Stimulated activated memory B cell treated with anti-CD40 and anti-IgM and Interleukin-4, amounts not matched to agents 10 μg/mL and 1 μg/mL and 100 μg/mL, for 72 hours (primary cell): ENCODE results near the gene NRP1.

ENCODE experiments used
- ATAC-seq: fragments of 150-1000 bp; cut with Tn5 transposase; 2 replicates; pipeline ENCODE4 v1.10.0; 2021
- H3K27ac Mint-ChIP-seq: one replicate; pipeline ENCODE4 v1.8.0; 2022; ENCODE audit warnings: mild to moderate bottlenecking, mixed read lengths
- H3K27me3 Mint-ChIP-seq: one replicate; pipeline ENCODE4 v1.8.0; 2022; ENCODE audit warnings: mixed read lengths
- H3K36me3 Mint-ChIP-seq: one replicate; pipeline ENCODE4 v1.8.0; 2022; ENCODE audit warnings: mixed read lengths
- H3K4me1 Mint-ChIP-seq: one replicate; pipeline ENCODE4 v1.8.0; 2022; ENCODE audit warnings: mixed read lengths
- H3K4me3 Mint-ChIP-seq: one replicate; pipeline ENCODE4 v1.8.0; 2022; ENCODE audit warnings: mild to moderate bottlenecking, moderate library complexity, mixed read lengths
- H3K9me3 Mint-ChIP-seq: one replicate; pipeline ENCODE4 v1.8.0; 2022; ENCODE audit warnings: mixed read lengths

Gene NRP1

DNA sequence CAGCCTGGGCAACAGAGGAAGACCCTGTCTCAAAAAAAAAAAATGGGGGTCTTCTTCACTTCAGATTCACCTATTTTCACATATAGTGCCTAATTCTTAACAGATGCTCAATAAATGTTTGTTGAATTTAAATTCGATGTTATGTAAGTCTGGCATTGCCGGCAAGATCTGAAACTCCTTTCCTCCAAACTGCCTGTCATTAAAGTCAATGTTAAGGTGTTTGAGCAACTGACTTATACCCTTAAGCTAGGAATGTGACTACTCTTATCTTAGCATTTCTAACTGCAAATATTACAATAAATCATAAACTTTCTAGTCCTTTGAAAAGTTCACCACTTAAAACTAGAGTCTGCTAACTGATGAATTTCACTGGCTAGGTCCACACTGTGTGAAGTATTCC, 95.2 kb downstream of the NRP1 start:
- H3K9me3 Mint-ChIP-seq, result no peaks in the 10 kb centered on the region
- H3K4me3 Mint-ChIP-seq, result no peak overlapping the region
- H3K27ac Mint-ChIP-seq, result no peak overlapping the region
- no peaks in the 10 kb centered on the region for H3K36me3 Mint-ChIP-seq
- H3K27me3 Mint-ChIP-seq, result no peaks in the 10 kb centered on the region
- ATAC-seq, result no peak
- H3K4me1 Mint-ChIP-seq, result peaks cover 8% of the 10 kb centered on the region

DNA sequence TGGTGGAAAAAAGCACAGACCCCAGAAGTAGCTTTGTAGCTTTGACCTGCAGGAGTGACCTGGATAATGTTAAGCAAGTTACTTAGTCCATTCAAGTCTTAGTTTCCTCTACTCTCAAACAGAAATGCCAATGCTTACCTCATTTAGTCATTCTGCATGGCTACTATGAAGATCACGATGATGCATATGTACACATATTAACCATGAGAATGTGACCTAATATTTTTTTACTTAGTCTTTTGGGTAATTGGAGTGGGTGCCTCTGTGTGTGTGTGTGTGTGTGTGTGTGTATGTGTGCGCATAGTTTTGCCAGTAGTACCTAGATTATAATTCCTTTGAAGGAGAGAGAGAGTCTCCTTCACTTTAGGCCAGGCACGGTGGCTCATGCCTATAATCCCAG, 95.8 kb downstream of the NRP1 start:
- Mint-ChIP-seq H3K27ac (no peak overlapping the region), H3K4me3 (no peak overlapping the region), H3K9me3 (no peaks in the 10 kb centered on the region), H3K27me3 (no peaks in the 10 kb centered on the region), H3K36me3 (no peaks in the 10 kb centered on the region), H3K4me1 (peaks cover 8% of the 10 kb centered on the region)
- no peak for ATAC-seq

DNA sequence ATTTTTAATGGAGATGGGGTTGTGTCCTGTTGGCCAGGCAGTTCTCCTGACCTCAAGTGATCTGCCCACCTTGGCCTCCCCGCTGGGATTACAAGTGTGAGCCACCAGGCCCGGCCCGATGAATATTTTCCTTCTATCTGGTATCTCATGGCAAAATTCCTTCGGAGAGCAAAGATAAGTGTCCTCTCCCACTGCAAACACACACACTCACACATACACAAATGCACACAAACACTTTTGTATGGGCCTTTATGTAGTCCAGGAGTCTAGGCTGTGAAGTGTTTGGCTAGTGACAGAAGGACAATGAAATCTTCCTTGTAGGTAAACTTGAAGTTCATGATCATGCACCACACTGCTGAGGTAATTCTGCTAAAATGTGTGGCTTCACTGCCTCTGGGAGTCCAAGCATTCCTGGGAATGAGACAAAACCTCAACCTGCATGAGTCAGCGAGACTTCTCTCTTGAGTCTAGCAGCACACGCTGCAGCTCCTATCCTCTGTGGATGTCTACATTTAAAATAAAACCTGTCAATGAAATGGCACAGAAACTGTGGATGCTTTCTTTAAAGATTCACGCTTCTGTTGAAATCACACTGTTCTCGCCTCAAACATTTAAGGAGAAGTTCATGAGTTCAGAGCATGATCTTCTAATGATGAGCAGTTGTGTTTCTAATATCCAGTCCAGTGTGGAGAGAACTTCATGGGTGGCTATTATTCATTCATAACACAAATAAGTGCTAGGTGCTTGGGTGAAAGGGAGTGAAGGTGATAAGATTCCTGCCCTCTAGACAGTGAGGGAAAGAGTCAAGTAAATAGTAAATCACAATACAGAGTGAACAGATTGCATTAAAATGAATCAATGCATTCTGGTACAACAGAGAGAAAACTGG, 96.5 kb downstream of the NRP1 start:
- no peak for ATAC-seq
- Mint-ChIP-seq H3K27me3 (no peaks in the 10 kb centered on the region), H3K9me3 (no peaks in the 10 kb centered on the region), H3K27ac (no peak overlapping the region), H3K4me3 (no peak overlapping the region), H3K36me3 (no peaks in the 10 kb centered on the region), H3K4me1 (peaks cover 8% of the 10 kb centered on the region)

DNA sequence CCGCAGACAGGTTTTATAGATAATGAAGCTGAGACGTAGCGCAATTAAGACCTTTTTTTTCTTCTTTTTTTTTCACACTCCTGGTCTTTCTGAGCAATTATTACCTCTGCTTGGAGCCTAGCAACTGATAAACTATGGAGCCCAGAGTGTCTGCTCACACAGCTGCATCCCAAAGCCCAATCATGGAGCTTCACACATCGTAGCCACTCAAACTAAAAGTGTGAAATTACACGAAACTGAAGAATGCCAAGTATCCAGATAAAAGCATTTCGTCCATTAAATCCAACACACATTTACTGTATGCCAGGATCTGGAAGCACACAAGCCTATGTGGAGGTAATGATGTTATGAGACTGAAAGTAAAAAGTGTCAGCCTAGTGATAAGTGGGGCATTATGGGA, 97.6 kb downstream of the NRP1 start:
- H3K9me3 Mint-ChIP-seq, result no peaks in the 10 kb centered on the region
- no peak overlapping the region for H3K27ac Mint-ChIP-seq
- no peaks in the 10 kb centered on the region for H3K36me3 Mint-ChIP-seq
- ATAC-seq, result no peak
- peaks cover 8% of the 10 kb centered on the region for H3K4me1 Mint-ChIP-seq
- no peak overlapping the region for H3K4me3 Mint-ChIP-seq
- H3K27me3 Mint-ChIP-seq, result no peaks in the 10 kb centered on the region

DNA sequence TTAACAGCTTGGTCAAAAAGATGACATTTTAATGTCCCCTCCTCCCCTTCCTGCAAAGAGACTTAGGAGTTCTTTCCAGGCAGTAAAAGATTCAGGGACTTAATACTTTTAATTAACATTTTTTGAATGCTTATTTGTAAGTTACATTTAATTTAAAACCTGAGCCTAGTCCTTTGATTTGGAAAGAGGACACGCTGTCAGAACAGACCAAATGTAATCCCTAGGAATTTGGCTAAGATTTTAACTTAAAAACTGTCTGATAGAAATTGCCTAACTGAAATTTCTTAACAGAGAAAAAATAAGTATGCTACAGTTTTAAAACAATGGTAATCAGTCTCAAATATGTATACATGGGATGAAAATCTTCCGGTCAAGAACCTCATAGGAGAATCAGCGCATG, 98.5 kb downstream of the NRP1 start:
- no peaks in the 10 kb centered on the region for H3K9me3 Mint-ChIP-seq
- no peak overlapping the region for H3K4me3 Mint-ChIP-seq

DNA sequence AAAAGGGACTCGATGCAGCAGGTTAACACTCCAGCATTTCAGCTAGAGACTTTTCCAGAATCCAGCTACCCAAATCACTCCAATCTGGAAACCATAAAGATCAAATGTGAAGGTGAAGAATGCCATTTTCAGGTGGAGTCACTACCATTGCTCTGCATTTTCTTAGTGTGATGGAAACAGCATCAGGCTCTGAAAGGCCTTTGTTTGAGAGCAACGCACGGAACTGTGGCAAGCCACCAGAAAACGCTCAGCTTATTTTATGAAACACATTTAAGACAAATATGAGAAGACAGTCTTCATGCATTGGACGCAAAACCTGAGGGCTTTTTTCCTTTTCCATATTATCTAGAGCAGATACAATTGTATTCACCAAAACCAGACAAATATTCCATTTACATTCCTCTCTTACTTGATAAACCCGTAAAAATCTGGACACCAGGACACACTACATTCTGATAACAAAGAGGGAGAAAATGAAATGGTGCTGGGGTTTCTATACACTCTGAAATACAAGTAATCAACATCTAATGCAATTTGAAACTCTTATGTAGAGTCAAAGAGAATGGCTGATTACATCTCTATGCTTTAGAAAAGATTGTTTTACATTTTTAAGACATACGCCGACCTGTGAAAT, 99.1 kb downstream of the NRP1 start:
- H3K36me3 Mint-ChIP-seq, result no peaks in the 10 kb centered on the region
- no peaks in the 10 kb centered on the region for H3K27me3 Mint-ChIP-seq
- no peak overlapping the region for H3K4me3 Mint-ChIP-seq
- H3K27ac Mint-ChIP-seq, result no peak overlapping the region
- no peaks in the 10 kb centered on the region for H3K4me1 Mint-ChIP-seq
- H3K9me3 Mint-ChIP-seq, result no peaks in the 10 kb centered on the region
- no peak for ATAC-seq

More for the DNA sequence above, 98.5 kb downstream of the NRP1 start:
- Mint-ChIP-seq H3K4me1 (peaks cover 5% of the 10 kb centered on the region), H3K27me3 (no peaks in the 10 kb centered on the region), H3K36me3 (no peaks in the 10 kb centered on the region), H3K27ac (no peak overlapping the region)
- ATAC-seq, result no peak

DNA sequence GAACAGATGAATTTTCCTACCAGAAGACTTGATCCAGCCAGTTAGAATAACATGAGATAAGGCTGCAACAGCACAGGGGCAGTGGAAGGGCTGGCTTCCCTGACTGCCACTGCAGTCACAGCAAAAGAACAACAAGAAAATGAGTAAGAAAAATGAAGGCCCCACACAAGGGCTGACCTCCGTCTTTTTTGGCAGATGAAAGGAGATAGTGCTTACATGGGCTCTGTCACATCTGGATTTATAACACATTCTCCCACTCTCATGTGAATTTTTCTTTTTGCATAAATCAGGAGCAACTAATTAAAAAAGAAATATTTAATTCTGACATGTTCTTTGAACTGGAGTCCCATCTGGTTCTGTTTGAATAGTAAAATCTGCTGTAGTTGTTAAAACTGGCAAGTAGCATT, 99.6 kb downstream of the NRP1 start:
- no peaks in the 10 kb centered on the region for H3K27me3 Mint-ChIP-seq
- no peak overlapping the region for H3K4me3 Mint-ChIP-seq
- no peak for ATAC-seq
- no peak overlapping the region for H3K27ac Mint-ChIP-seq
- no peaks in the 10 kb centered on the region for H3K36me3 Mint-ChIP-seq
- H3K9me3 Mint-ChIP-seq, result no peaks in the 10 kb centered on the region
- H3K4me1 Mint-ChIP-seq, result no peaks in the 10 kb centered on the region

DNA sequence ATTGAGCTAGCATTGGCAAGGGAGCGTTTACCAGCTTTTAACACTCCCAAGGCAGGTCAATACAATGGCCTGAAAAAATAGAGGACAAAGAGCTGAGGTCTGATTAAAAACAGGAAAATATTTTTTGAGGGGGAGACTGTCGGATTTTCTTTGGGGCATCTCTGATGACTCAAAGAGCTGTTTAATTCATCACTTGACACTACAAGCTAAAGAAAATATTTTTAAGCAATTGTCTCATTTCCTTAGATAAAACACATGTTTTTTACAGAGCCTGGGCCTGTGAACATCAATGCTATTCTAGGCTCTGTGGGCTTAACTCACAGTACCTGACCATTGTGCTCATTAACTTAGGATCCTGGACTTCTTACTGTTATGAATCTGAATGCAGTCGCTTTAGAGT, 100.8 kb downstream of the NRP1 start:
- no peak for ATAC-seq
- Mint-ChIP-seq H3K27ac (no peak overlapping the region), H3K27me3 (no peaks in the 10 kb centered on the region), H3K36me3 (no peaks in the 10 kb centered on the region), H3K4me3 (no peak overlapping the region), H3K4me1 (no peaks in the 10 kb centered on the region), H3K9me3 (no peaks in the 10 kb centered on the region)

DNA sequence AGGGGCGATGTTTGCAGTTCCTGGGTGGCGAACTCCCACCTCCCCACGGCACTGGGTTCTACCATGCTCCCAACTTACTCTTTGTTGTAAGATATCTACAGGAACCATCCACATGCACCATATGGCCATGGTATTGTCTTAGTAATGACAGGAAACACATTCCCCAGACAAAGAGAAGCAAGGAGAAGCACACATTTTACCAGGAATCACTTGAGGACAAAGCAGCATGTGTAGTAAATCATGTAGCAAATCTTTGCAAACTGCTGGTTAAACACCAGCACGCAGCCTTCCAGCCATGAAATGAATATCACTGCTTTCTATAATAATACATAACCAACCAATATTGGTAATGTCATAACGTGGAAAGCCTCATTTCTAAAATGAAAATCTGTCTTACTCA, 101.2 kb downstream of the NRP1 start:
- Mint-ChIP-seq H3K27me3 (no peaks in the 10 kb centered on the region), H3K4me1 (no peaks in the 10 kb centered on the region), H3K4me3 (no peak overlapping the region), H3K36me3 (no peaks in the 10 kb centered on the region), H3K27ac (no peak overlapping the region), H3K9me3 (no peaks in the 10 kb centered on the region)
- no peak for ATAC-seq

DNA sequence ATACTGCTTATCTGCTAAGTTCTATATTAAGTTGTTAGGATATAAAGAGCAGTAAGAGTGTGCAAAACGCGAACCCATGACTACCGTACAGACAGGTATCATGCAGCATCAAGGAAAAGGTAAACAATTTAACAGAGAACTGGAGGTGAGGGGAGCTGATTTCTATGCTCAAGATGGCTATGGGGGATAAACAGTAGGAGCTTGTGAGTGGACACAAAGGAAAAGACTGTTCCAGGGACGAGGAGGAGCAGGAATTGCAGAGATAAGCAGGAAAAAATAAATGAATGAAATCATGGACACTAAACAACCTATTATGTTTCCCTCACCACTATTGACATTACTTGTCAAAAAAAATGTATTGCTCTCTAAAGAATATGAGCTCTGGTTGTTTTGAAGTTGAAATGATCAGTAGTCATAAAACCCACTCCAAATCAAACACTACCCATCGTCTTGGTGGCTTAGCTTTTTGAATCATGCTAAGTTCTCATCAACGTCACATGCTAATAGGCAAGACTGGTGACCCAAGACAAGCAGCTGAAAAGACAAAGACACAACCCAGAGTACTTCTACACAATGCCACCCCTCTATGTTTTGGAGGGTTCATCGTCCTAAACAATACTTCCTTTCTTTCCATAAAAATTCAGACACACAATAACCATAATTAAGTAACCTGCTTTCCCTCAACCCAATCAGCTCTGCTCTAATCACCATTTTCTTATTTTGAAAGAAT, 102.7 kb downstream of the NRP1 start:
- Mint-ChIP-seq H3K4me1 (no peaks in the 10 kb centered on the region), H3K9me3 (no peaks in the 10 kb centered on the region), H3K27me3 (no peaks in the 10 kb centered on the region), H3K36me3 (no peaks in the 10 kb centered on the region), H3K27ac (no peak overlapping the region), H3K4me3 (no peak overlapping the region)
- ATAC-seq, result no peak

DNA sequence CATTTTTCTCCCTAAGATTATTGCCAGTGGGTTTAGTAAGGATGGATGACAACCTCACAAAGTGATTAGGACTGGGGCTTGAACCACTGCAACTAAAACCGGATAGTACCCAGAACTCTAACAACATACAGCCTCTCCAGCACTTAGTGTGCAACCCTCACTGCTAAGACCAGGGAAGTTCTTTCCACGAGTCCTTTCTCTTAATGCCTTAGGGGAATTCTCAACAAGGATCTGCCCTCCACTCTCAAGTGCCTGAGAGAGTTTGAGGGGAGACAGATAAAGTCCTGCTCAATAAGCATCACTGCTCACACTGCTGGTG, 104.6 kb downstream of the NRP1 start:
- Mint-ChIP-seq H3K4me3 (no peak overlapping the region), H3K27me3 (peaks cover 11% of the 10 kb centered on the region), H3K27ac (no peak overlapping the region), H3K36me3 (no peaks in the 10 kb centered on the region), H3K4me1 (no peaks in the 10 kb centered on the region), H3K9me3 (no peaks in the 10 kb centered on the region)
- no peak for ATAC-seq

DNA sequence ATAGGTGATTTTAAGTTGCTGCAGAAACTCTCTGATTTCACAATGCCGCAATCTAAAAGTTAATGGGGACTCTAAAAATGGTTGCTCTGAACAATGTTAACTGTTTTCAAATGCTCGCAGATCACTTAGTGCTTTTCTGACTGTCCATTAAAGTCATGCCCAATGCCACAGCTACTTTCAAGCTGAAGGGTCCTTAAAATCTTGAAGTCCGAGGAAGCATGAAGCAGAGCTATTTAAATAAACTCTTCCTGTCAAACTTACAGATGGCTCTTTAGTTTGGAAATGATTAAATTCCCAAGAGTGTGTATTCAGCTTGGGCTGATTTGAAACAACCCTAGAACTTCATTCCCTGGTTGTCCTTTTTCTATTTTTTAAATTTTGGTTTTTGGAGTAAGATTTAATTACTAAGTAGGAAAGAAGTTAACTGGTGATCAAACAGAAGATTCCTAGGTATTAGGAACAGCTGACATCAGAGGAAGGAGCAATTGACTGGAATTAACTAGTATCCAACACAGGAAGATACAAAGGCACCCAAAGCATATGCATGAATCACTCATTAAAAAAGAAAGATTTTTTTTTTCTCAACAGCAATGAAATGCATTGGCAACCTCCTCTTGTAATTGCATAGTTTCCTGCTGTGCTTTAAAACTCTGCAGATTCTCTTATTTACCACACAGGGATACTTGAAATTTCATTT, 105.1 kb downstream of the NRP1 start:
- ATAC-seq, result no peak
- Mint-ChIP-seq H3K27ac (no peak overlapping the region), H3K4me3 (no peak overlapping the region), H3K36me3 (no peaks in the 10 kb centered on the region), H3K4me1 (no peaks in the 10 kb centered on the region), H3K27me3 (peaks cover 16% of the 10 kb centered on the region), H3K9me3 (no peaks in the 10 kb centered on the region)

DNA sequence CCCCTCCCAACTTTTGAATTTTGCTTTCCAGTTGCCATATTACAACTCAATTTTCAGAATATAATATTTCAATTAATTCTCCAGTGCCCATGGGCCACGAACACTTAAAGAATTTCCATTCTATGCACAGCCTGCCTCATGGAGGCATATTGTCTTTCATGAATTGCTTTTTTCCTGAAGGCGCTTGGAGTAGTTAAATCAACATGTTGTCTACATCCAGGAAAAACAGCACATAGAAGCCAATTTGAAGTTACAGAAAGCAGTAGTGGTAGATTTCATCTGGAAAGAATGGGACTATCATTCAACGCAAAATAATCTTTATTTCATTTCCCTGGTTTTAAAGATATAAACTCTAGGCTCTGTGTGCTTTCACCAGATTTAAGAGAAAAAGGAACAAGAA, 106.0 kb downstream of the NRP1 start:
- Mint-ChIP-seq H3K27me3 (peaks cover 25% of the 10 kb centered on the region), H3K27ac (no peak overlapping the region), H3K9me3 (no peaks in the 10 kb centered on the region), H3K4me3 (no peak overlapping the region), H3K36me3 (no peaks in the 10 kb centered on the region), H3K4me1 (no peaks in the 10 kb centered on the region)
- no peak for ATAC-seq

DNA sequence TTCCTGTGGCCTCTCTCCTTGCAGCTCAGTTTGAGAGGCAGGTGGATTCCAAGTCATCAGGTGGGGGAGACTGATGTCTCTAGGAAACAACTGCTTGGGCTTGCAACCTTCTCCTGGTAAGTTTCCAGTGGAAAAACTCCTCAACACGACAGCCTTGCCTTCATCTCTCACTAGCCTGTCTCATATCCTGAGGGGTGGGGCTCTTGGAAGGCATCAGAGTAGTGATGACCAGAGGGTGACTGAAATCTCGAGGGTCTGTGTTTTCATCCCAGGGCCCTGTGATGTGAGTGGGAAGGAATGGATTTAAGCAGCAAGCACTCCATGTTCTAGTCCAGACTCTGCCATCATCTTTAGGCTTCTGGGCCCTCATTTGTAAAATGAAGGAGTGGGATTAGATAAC, 107.0 kb downstream of the NRP1 start:
- ATAC-seq, result no peak
- Mint-ChIP-seq H3K36me3 (no peaks in the 10 kb centered on the region), H3K27me3 (peaks cover 34% of the 10 kb centered on the region), H3K4me1 (no peaks in the 10 kb centered on the region), H3K4me3 (no peak overlapping the region), H3K9me3 (no peaks in the 10 kb centered on the region), H3K27ac (no peak overlapping the region)

DNA sequence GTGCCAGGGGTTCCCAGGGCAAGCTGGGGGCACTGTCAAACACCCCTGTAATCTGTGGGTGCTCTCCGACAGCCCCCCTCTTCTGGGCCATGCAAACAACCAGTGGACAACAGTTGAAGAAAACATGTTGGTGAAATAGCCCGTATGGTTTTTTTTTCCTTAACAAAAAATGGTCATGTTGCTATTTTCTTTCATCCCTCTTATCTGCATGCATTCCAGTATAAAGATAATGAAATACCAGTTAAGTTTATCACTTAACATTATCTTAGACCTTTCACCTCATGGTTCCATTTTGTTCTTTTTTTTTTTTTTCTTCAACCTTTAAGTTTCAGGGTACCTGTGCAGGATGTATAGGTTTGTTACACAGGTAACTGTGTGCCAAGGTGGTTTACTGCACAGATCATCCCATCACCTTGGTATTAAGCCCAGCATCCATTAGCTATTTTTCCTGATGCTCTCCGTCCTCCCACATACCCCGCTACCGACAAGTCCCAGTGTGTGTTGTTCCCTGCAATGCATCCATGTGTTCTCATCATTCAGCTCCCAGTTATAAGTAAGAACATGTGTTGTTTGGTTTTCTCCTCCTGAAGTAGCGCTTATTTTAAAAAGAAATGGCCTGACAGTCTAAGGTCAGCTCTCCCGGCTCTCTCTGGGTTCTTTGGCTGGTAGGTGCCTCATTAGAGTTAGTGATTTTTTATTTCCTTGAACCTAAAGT, 110.1 kb downstream of the NRP1 start:
- H3K27me3 Mint-ChIP-seq, result peaks cover 34% of the 10 kb centered on the region
- no peak for ATAC-seq
- no peaks in the 10 kb centered on the region for H3K36me3 Mint-ChIP-seq
- H3K9me3 Mint-ChIP-seq, result no peaks in the 10 kb centered on the region
- no peak overlapping the region for H3K4me3 Mint-ChIP-seq
- H3K27ac Mint-ChIP-seq, result no peak overlapping the region
- H3K4me1 Mint-ChIP-seq, result no peaks in the 10 kb centered on the region
